Tibial nerve (tissue), 4 donors: ENCODE data around the gene LRRC63.

Experiments
- CTCF ChIP-seq, 5 experiments: fragments of 200-600 bp in 3 of 5; fragments of 450-650 bp in 2 of 5; sonication (generic) in 3 of 5; IDR thresholded peaks; one replicate each; pipeline ENCODE4 v1.5.1; 2016 to 2019; ENCODE audit warnings: antibody characterized with exemption in 5 of 5, mild to moderate bottlenecking in 3 of 5, moderate library complexity in 2 of 5
- EP300 ChIP-seq, 2 donors: sonication (generic); formaldehyde crosslinking; IDR thresholded peaks; one replicate each; pipeline ENCODE4 v1.6.1; 2017; ENCODE audit warnings: antibody characterized with exemption in 2 of 2, mild to moderate bottlenecking in 1 of 2
- POLR2A ChIP-seq, 2 donors: fragments of 450-650 bp; IDR thresholded peaks; one replicate each; pipeline ENCODE4 v1.6.1; 2017; ENCODE audit warnings: antibody characterized with exemption in 2 of 2, mild to moderate bottlenecking in 2 of 2, moderate library complexity in 2 of 2

GRCh38 chr13:46181840-46182490 is 29.8 kb upstream of the LRRC63 start, which contains the start of gene LCP1:
- TF ChIP-seq CTCF (IDR thresholded peaks at IDR 0.05) (no peak), POLR2A (IDR thresholded peaks at IDR 0.05) (peak; percentile 21 to 39), EP300 (IDR thresholded peaks at IDR 0.05) (peak in 1 of 2 donors; percentile 61)
